GM10847 (cell line): ENCODE data around the gene IQSEC1.

Experiments used
- POLR2A ChIP-seq: IDR thresholded peaks from 2 replicates; pipeline ENCODE4 v1.6.1; 2011; ENCODE audit not compliant: insufficient read length; ENCODE audit errors: extremely low read depth

Gene IQSEC1

DNA sequence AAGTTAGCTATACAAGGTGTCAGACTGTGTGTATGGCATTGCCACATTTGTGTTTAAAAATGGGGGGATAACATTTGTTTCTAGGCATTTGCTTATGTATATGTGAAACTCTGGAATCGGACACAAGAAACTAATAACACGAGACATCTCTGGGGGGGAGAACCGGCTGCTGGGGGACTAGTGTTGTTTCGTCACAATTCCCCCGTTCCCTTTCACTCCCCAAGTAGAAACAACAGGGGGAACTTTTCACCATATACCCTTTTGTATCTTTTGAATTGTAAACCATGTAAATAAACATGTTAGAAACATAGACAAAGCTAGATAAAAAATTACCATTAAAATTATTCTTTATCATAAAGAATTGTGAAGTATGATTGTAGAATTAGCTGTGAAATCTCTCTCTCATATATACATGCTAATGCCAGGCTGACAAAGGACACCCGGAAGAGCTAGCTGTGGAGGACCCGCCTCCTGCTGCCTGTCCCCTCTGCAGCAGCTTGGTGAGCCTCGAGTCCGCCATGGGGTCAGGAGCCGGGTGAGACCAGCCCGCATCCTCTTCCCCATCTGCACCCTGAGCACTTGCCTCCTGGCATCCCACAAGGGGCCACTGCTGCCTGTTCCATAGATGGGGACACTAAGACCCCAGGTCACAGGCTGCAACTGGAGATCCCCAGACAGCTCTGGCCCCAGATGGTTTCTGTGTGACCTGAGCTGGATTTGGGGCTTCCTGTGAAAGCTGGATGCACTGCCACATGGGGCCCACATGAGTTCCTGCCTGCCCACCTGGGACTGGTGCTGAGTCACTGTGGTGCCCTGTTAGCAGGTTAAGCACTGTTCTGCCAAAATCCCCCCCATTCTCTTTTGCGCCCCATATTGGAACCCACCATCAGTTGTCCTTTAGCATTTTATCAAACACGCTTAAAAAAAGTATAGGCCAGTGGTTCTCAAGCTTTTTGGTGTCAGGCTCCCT, 91.6 kb downstream of the IQSEC1 start:
- TF ChIP-seq POLR2A = no peak

DNA sequence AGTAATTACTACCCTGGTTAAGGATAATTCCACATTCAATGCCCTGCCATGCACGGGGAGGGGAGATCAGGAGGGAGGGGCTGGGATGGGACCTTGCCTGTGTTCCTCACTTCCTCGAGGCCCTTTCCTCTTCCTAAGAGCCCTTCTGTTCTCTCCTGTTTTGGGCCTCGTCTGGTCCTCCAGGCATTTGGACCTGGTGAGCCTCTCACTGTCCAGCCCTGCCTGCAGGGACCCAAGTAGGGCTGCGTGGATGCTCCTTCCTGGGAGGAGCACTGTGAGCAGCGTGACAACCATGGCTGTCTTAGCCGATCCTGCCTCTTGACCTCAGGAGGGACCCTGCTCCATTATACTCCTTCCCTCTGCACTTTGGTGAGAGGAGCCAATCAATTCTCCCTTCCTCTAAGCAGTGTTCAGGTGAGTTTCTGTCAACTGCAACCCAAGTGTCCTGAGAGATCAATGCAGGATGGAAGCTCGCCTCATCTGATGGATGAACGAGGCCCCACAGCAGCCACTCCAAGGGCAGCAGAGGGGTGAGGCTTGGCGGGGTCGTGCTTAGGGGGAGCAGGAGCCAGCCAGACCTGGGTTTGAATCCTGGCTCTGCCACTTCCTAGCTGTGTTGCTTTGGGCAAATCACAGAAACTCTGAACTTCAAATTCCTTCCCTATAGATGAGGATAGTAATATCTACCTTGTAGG, 92.5 kb downstream of the IQSEC1 start:
- no peak for TF ChIP-seq POLR2A

DNA sequence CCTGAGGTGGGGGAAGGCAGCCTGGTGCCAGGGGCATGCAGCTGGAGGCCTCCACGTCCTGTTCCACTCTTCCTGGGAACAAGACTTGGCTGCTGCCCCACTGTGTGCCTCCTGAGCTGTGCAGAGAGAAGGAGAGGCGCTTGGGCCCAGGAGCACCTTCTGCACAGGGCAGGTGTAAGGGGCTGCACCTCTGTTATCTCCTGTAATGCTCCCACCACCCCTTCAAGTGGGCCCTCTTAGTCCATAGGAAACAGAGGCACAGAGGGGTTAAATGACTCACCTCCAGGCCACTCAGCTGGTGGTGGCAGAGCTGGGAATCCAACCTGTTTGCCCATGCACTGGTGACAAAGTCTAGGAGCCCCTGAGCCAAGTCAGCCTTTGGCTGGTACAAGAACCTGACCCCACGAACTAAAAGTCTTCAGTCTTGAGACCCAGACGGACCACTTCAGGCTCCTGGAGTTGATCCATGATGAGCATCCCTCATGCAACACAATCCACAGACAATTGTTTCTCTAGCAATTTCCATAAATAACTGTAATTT, 93.2 kb downstream of the IQSEC1 start:
- TF ChIP-seq POLR2A = no peak

DNA sequence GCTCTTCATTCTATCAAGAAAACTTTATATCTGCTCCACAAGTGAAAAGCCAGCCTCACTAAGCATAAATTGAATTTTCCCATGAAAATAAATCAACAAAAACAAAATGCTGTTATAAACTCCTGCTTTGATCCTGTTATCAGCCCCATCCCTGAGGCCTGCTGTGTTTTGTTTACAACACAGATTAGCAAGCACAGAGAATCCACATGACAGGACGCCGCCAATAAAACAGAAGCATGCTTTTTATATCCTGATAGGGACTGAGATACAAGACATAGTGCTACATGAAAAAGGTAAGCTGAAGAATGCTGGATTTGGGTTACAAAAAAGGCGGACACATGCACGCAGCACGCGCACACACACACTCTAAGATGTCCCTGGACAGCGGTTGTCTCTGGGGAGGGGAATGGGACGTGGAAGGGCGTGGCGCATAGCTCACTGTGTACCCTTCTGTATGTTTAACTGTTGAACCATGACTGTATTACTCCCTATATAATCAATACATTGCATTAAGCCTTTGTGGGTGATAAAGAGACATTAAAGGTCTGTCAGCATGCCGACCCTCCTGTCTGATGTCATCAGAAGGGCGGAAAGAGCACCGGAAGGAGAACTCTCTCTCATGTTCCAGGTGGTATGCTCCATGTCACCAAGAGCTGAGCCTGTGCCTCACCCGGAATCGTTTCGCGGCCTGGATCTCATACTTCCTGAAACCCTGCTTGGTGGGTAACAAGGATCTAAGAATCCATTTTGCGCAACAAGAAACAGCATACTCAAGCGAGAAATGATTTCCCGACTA, 93.9 kb downstream of the IQSEC1 start:
- TF ChIP-seq POLR2A = no peak

DNA sequence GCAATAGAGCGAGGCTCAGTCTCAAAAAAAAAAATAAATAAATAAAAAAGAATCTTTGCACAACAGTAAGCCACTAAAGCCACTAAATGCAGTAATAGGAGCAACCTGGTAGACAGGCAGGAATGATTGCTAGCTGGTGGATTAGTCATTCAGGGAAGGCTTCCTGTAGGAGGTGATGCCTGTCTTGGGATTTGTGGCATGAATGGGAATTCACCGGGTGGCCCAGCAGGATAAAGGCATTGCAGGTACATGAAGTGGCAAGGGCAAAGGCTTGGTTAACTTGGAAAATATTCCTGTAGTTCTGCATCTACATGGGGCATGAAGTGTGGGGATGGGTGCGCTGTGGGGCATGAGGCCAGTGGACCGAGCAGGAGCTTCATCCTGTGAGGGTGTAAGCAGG, 94.5 kb downstream of the IQSEC1 start:
- TF ChIP-seq POLR2A = no peak

DNA sequence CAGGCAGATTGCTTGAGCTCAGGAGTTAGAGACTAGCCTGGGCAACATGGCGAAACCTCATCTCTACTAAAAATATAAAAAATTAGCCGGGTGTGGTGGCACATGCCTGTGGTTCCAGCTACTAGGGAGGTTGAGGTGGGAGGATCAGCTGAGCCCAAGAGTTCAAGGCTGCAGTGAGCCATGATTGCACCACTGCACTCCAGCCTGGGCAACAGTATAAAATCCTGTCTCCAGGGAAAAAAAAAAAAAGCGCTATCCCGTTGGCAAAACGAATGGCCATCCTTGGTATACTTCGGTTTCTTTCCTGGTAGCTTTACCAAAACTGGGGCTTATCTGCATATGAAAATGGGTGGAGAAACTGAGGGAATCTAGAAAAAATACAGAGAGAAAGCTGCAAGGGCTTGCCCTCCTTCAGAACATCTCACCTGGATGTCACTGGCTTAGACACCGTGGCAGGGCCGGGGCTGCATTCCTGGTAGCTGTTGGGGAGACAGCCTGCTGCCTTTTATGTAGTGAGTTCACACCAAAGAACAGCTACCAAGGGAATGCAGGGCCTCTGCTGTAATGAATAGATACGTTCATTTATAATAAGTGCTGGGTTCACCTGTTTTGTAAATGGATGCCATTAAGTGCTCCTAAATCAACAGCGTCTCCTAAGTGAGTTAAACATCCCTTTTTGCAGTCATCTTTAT, 96.0 kb downstream of the IQSEC1 start:
- TF ChIP-seq POLR2A = no peak

DNA sequence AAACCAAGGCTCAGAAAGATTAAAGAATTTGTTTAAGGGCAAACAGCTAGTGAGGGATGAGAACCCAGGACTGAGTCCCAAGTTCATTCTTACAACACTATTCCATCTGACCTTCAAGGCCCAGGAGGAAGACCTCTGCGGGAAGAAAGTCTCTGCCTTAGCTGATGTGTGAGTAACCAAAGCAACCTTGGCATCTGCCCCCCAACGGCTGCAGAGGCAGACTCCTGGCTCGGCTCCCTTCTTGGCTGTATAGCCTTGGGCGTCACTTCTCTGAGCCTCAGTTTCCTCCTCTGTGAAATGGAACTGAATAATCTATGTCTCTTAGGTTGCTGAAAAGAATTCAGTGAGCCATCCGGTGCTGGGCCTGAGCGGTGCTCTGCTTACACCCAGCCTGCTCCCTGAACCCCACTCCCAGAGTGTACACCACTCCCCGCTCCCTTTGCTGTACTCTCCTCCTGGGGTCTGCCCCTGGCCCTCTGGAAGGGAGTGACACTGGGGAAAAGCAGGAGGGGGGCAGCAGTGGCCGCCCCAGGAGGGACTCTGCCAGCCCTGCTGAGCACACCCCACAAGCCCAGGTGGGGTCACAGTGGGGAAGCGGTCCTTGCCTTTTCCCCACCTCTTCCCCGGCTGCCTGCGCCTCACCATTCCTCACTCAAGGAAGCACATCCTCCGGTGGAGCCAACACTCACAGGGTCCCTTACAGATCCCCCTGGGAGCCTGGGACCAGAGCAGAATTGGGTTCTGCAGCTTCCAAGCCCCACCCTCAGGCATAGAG, 97.3 kb downstream of the IQSEC1 start:
- no peak for TF ChIP-seq POLR2A

DNA sequence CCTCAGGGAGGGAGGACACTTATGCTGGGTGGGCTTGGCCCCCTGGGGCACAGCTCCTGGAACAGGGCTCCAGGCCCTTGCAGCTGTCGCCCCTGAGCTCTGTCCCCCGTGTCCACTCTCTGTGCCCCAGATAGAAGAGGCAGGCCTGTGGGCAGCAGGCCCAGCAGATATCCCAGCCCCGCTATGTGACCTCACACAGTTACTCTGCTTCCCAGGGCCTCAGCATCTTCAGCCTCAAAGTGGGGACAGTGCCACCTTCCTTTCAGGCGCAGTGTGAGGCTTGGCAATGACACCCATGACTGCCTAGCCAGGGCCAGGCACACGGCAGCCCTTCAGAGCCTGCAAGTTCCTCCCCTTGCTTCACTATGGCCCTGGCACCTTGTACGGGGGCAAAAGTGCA, 98.4 kb downstream of the IQSEC1 start:
- TF ChIP-seq POLR2A = no peak

DNA sequence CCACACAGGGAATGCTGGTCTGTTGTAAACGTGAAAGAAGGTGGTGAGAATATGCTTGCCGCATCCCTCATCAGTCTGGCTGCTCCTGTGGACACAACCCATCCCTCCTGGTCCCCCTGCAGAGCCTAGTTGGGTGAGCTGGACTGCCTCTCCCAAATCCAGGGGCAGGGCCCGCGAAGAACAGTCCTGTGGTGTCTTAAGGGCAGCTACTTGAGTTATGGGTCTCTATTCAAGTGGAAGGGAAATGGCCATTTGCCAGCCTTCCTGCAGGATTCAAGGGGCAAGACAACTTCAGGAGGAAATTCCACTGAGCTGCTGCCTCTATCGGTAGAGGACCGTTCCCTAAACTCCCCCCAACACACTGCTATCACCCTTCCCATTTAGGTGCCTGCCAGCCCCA, 98.9 kb downstream of the IQSEC1 start:
- no peak for TF ChIP-seq POLR2A

DNA sequence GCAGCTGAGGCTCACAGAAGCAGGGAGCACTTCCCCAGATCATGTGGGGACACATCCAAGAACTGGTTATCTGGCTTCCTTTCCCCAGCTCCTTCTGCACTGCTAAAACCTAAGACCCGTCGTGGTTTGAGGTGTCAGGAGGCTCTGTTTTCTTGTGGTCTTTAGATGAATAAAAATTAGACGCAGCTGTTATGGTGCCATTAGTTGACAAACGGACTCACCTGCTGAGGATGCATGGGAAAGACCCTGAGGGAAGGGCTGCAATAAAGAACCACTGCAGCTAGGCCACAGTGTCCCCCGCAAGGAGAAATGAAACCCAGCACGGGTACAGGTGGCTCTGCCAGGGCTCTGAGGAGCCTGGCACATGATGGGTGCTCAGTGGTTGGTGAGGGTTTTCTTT, 99.4 kb downstream of the IQSEC1 start:
- no peak for TF ChIP-seq POLR2A

DNA sequence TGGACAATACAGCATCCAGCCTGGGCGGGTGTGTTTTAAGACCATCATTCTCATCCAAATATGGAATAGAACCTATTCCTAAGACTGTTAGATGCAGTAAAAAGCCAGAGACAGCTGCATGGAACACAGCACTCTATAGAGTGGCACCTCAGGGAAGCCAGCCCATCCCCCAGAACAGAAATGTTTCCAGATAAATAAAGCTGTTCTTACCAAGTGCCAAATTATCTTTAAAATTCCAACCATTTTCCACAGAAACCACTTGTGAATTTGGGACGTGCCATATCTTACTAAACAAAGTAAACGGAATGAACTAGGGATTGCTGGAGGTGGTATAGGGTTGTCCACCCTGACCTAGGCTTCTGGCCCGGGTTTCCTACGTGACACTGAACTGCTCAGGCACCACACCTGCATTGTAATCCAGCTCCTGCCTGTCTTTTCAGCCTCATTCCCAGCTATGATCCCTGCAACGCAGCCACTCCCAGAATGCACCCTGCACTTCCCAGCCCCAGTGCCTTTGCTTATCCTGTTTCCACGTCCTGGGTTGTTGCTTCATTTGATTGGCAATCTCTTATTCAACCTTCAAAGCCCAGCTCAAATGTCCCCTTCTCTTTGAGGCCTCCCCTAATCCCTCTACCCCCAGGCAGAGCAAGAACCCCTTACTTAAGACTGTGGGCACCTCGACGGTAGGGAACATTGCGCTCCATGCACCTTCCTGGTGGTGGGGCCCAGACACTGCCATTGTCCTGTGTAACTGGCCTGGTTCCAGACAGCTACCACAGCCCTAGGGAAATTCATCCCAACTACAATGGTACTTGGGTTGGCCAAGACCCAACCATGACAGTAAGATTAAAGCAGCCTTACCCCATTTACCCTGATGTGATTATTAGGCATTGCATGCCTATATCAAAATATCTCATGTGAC, 100.2 kb downstream of the IQSEC1 start:
- no peak for TF ChIP-seq POLR2A

DNA sequence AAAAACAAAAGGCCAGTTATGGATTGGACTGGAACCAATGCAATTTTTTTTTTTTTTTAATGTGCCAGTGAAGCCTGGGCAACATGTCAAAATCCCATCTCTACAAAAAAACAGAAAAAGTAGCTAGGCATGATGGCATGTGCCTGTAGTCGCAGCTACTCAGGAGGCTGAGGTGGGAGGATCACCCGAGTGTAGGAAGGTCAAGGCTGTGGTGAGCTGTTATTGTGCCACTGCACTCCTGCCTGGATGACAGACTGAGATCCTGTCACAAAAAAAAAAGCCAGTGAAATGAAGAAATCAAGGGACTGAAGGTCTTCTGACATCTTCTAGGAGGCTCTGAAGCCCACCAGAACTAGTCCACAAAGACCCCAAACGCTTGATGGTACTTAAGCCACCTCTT, 101.2 kb downstream of the IQSEC1 start:
- TF ChIP-seq POLR2A = no peak

DNA sequence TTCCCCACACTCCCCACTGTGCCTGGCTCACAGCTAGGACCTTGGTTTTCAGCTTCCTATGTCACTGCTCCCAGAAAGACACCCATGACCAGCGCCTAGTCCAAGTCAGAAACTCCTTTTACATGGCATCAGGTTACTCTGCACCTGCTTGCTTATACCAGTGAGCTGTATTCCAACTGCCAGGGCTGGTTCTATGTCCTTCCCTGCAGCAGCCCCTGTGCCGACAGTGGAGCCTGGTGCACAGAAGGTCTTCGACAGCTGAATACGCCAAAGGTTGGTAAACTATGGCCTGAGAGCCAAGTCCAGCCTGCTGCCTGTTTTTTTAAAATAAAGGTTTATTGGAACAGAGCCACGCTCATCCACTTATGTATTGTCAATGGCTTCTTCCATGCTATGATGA, 102.5 kb downstream of the IQSEC1 start:
- no peak for TF ChIP-seq POLR2A
